ENCODE results near the gene MCM3.

- TF ChIP-seq CTCF (IDR thresholded peaks at IDR 0.05; ENCODE audit: low read depth, low read length, poor library complexity, severe bottlenecking) (no peak), EZH2phosphoT487 (IDR thresholded peaks at IDR 0.05; ENCODE audit: borderline replicate concordance, low read length) (no peak)
Observed at GRCh38 chr6:52231406-52232127, 53.0 kb downstream of the MCM3 start.

Data from DOHH2 (cell line).